ENCODE results near the gene FIGNL1.
A peak's percentile ranks its signal among the peaks of the same experiment; 100 is the strongest.

Gene FIGNL1

DNA sequence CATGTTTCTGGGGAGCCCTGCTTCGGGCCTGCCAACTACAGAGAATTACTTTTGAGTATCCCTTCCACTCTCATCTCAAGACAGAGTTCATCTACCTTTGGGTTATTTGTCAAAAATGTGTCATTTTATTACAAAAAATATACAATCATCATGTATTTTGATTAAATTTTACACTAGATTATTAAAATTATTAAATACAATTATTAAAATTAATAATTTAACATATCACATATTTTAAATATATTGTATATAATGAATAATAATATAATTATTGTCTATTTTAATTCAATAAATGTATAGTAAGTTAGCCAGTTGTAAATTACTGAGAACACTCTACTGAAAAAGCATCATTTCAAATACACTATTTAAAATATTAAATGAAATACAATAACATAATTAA lies 50.9 kb downstream of the FIGNL1 start:
- Histone ChIP-seq H3K9ac (ENCODE audit: low read length) (no peak overlapping the region), H2AFZ (ENCODE audit: low read depth, low read length) (no peak overlapping the region), H3K9me3 (ENCODE audit: insufficient read depth, low read length) (no peaks in the 10 kb centered on the region), H3K4me1 (ENCODE audit: low read length) (peaks cover 61% of the 10 kb centered on the region), H3K27ac (ENCODE audit: low read length) (no peak overlapping the region), H3K4me2 (ENCODE audit: low read length) (no peak overlapping the region), H3K36me3 (replicated peaks; ENCODE audit: low read depth, low read length) (peaks cover 58% of the 10 kb centered on the region), H3K79me2 (ENCODE audit: low read length) (peaks cover 82% of the 10 kb centered on the region), H3K4me3 (ENCODE audit: low read length) (no peak overlapping the region), H4K20me1 (ENCODE audit: insufficient read depth, low read length) (peaks cover 38% of the 10 kb centered on the region), H3K27me3 (ENCODE audit: low read depth, low read length) (no peaks in the 10 kb centered on the region)
- TF ChIP-seq EZH2phosphoT487 (IDR thresholded peaks at IDR 0.05; ENCODE audit: low read depth): no peak
- TF ChIP-seq, protein P1, sequence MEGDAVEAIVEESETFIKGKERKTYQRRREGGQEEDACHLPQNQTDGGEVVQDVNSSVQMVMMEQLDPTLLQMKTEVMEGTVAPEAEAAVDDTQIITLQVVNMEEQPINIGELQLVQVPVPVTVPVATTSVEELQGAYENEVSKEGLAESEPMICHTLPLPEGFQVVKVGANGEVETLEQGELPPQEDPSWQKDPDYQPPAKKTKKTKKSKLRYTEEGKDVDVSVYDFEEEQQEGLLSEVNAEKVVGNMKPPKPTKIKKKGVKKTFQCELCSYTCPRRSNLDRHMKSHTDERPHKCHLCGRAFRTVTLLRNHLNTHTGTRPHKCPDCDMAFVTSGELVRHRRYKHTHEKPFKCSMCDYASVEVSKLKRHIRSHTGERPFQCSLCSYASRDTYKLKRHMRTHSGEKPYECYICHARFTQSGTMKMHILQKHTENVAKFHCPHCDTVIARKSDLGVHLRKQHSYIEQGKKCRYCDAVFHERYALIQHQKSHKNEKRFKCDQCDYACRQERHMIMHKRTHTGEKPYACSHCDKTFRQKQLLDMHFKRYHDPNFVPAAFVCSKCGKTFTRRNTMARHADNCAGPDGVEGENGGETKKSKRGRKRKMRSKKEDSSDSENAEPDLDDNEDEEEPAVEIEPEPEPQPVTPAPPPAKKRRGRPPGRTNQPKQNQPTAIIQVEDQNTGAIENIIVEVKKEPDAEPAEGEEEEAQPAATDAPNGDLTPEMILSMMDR (IDR thresholded peaks at IDR 0.05; ENCODE audit: low read depth, low read length): no peak

DNA sequence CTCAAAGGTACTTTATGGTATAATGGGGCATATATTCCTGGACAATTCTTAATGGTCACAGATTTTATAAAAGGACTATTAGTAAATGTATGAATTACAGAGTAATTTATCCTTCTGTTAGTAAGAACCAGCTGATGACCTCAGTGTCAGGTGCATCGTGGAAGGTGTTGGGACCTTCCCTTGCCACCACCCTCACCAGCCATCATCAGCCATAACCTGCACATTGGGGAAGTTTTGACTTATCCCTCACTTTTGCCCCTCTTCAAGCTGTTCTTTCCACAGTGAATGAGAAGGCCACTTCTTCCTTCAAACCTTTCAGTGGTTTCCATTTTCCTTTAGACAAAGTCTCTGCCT lies 52.2 kb downstream of the FIGNL1 start:
- H3K9ac ChIP-seq (ENCODE audit: low read length): peak overlapping the region; percentile 22; the same call in 1 of the 2 replicates
- peak overlapping the region; percentile 39 for H3K4me2 ChIP-seq (ENCODE audit: low read length)
- no peak overlapping the region for H2AFZ ChIP-seq (ENCODE audit: low read depth, low read length)
- no peak overlapping the region for H3K4me3 ChIP-seq (ENCODE audit: low read length)
- H3K27me3 ChIP-seq (ENCODE audit: low read depth, low read length): no peaks in the 10 kb centered on the region
- H4K20me1 ChIP-seq (ENCODE audit: insufficient read depth, low read length): peaks cover 38% of the 10 kb centered on the region
- peaks cover 61% of the 10 kb centered on the region for H3K4me1 ChIP-seq (ENCODE audit: low read length)
- peaks cover 57% of the 10 kb centered on the region for H3K36me3 ChIP-seq (replicated peaks; ENCODE audit: low read depth, low read length)
- peak overlapping the region; percentile 75 for H3K27ac ChIP-seq (ENCODE audit: low read length)
- H3K79me2 ChIP-seq (ENCODE audit: low read length): peaks cover 85% of the 10 kb centered on the region
- no peaks in the 10 kb centered on the region for H3K9me3 ChIP-seq (ENCODE audit: insufficient read depth, low read length)
- TF ChIP-seq, protein P1 (IDR thresholded peaks at IDR 0.05; ENCODE audit: low read depth, low read length): no peak
- TF ChIP-seq EZH2phosphoT487 (IDR thresholded peaks at IDR 0.05; ENCODE audit: low read depth): no peak

DNA sequence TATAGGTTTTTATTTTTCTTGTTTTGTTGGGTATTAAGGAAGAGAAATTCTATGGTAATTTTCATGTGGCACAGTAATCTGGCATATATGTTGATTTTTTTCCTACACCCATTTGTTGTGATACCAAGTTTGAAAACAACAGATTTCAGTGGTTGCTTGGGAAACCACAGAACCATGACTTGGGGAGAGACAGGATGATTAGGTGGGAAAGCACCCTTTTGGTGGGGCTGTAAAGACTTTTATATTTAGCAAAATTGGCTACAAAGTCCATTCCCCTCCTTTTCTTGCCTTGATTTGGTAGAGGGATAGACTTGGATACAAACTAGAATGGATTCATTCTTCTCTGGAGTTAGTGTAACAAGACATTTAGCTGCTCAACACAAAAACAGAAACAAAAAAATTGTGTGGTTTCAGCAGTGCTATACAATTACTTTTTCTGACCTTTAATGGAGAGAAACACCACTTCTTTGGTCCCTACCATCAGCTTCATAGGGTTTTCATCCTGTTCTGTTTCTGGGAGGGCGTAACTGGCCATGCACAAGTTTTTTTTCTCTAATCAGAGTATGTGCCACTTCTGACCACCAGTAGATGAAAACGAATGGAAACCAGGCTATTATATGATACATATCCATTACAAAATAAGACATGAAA lies 52.7 kb downstream of the FIGNL1 start:
- Histone ChIP-seq H4K20me1 (ENCODE audit: insufficient read depth, low read length) (peaks cover 43% of the 10 kb centered on the region), H3K36me3 (replicated peaks; ENCODE audit: low read depth, low read length) (peaks cover 58% of the 10 kb centered on the region), H3K9me3 (ENCODE audit: insufficient read depth, low read length) (no peaks in the 10 kb centered on the region), H2AFZ (ENCODE audit: low read depth, low read length) (no peak overlapping the region), H3K27ac (ENCODE audit: low read length) (peak overlapping the region; percentile 75), H3K9ac (ENCODE audit: low read length) (peak overlapping the region; percentile 22; the same call in 1 of the 2 replicates), H3K4me1 (ENCODE audit: low read length) (peaks cover 62% of the 10 kb centered on the region), H3K79me2 (ENCODE audit: low read length) (peaks cover 90% of the 10 kb centered on the region), H3K4me3 (ENCODE audit: low read length) (no peak overlapping the region), H3K4me2 (ENCODE audit: low read length) (peak overlapping the region; percentile 39), H3K27me3 (ENCODE audit: low read depth, low read length) (no peaks in the 10 kb centered on the region)
- no peak for TF ChIP-seq EZH2phosphoT487 (IDR thresholded peaks at IDR 0.05; ENCODE audit: low read depth)
- TF ChIP-seq, protein P1 (IDR thresholded peaks at IDR 0.05; ENCODE audit: low read depth, low read length): no peak

DNA sequence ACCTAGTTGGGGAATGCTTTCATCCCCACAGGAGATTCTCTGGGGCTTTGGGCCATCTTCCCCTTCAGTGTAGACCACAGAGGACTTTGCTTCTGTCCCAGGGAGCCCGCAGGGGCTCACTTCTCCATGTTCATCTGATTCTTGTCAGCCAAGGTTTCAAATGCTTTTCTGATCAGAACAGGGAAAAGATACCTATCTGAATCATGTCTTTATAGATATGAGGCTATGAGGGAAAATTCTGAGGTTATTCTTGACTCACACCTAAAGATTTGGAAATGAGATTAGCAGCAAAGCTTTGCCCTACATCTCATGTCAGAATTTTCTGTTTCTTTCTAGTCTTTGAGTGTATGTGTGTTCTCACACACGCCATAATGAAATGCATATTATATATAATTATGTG lies 53.3 kb downstream of the FIGNL1 start:
- no peaks in the 10 kb centered on the region for H3K9me3 ChIP-seq (ENCODE audit: insufficient read depth, low read length)
- peak overlapping the region; percentile 39 for H3K4me2 ChIP-seq (ENCODE audit: low read length)
- peaks cover 45% of the 10 kb centered on the region for H4K20me1 ChIP-seq (ENCODE audit: insufficient read depth, low read length)
- TF ChIP-seq, protein P1 (IDR thresholded peaks at IDR 0.05; ENCODE audit: low read depth, low read length): no peak
- no peak for TF ChIP-seq EZH2phosphoT487 (IDR thresholded peaks at IDR 0.05; ENCODE audit: low read depth)
- peak overlapping the region; percentile 75 for H3K27ac ChIP-seq (ENCODE audit: low read length)
- no peaks in the 10 kb centered on the region for H3K27me3 ChIP-seq (ENCODE audit: low read depth, low read length)
- no peak overlapping the region for H2AFZ ChIP-seq (ENCODE audit: low read depth, low read length)
- peaks cover 68% of the 10 kb centered on the region for H3K4me1 ChIP-seq (ENCODE audit: low read length)
- no peak overlapping the region for H3K4me3 ChIP-seq (ENCODE audit: low read length)
- H3K9ac ChIP-seq (ENCODE audit: low read length): peak overlapping the region; percentile 14; the same call in 1 of the 2 replicates
- peaks cover 59% of the 10 kb centered on the region for H3K36me3 ChIP-seq (replicated peaks; ENCODE audit: low read depth, low read length)
- H3K79me2 ChIP-seq (ENCODE audit: low read length): peaks cover 90% of the 10 kb centered on the region
